ENCODE results near the gene AANAT. TPM values are rescaled to one million over a fixed set of nuclear protein-coding genes. Genes with fewer than 3 reads are reported as not detected.

The AANAT gene
- total and polyA plus RNA-seq, 3 experiments from 2014 or later, result not detected

GRCh38 chr17:76444518-76445311 lies 22.7 kb upstream of the AANAT start:
- no peak overlapping the region for H3K4me3 Mint-ChIP-seq
- H3K4me1 ChIP-seq (ENCODE audit: insufficient read depth, low read length), result peaks cover 32% of the 10 kb centered on the region
- no peak overlapping the region for H3K27ac ChIP-seq (ENCODE audit: low read depth, low read length)
- no peaks in the 10 kb centered on the region for H3K27me3 Mint-ChIP-seq
- ChIA-PET POLR2A (no interaction called here), CTCF (interaction anchor here (1.0 to 1.4 kb wide), 2 partner anchors 22 to 237 kb away, joined by 3 to 4 read pairs; no protein-coding TSS in a partner anchor)
- H3K27me3 ChIP-seq (ENCODE audit: insufficient read depth, low read length, poor library complexity, severe bottlenecking), result no peaks in the 10 kb centered on the region
- H3K36me3 Mint-ChIP-seq, result peaks cover 0 to 15% (median 7%) of the 10 kb centered on the region in 3 donors
- no peaks in the 10 kb centered on the region for H3K9me3 Mint-ChIP-seq
- no peak for DNase-seq
- no peak overlapping the region for H3K4me3 ChIP-seq (ENCODE audit: low read length)
- H3K9me3 ChIP-seq (ENCODE audit: low read length), result no peaks in the 10 kb centered on the region
- H3K27ac Mint-ChIP-seq, result no peak overlapping the region
- H3K36me3 ChIP-seq (ENCODE audit: insufficient read depth, low read length), result no peaks in the 10 kb centered on the region
- H3K4me1 Mint-ChIP-seq, result peaks cover 54 to 84% (median 78%) of the 10 kb centered on the region in 3 donors

DNA sequence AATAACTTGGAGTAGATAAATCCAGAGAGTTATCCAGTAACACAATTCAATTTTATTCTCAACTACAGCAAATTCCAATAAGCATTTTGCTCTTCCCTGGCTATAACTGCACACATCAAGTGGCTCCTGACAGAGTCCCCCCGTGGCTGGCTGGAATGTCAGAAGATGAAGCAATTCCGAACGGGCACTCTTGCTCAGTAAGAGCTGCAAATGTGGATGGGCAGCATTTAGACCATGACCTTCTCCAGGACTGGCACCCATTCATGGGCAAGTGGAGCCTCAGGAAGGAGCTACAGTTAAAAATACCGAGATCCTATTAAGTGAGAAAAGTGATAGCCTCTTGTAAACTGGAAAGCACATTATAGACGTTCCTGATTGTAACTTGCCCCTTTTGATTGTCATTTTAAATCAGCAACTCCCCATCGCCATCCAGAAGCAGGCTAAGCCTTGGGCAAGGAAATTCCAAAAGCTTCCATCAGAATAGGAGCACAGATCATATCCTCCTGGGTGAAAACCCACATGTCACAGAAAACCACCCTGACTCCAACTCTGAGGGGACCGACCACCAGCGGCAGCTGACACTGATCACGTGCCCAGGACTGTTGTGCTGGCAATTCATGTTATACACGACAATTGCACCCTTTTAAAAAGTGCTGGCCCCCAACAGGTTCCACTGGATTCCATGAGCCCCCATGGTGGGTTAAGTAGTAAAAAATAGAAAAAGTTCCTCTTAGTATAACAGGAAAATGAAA lies 21.5 kb upstream of the AANAT start:
- DNase-seq, result no peak
- H3K27ac Mint-ChIP-seq, result peak overlapping the region in 1 of 8 donors; percentile 75
- H3K36me3 Mint-ChIP-seq, result peaks cover 0 to 11% (median 7%) of the 10 kb centered on the region in 3 donors
- H3K4me1 Mint-ChIP-seq, result peaks cover 57 to 86% (median 84%) of the 10 kb centered on the region in 3 donors
- ChIA-PET CTCF (interaction anchor here (1.4 kb wide), 1 partner anchor 20 kb away, joined by 3 read pairs; no protein-coding TSS in a partner anchor), POLR2A (no interaction called here)
- no peaks in the 10 kb centered on the region for H3K27me3 Mint-ChIP-seq
- Histone ChIP-seq H3K4me3 (ENCODE audit: low read length) (no peak overlapping the region), H3K36me3 (ENCODE audit: insufficient read depth, low read length) (no peaks in the 10 kb centered on the region), H3K9me3 (ENCODE audit: low read length) (no peaks in the 10 kb centered on the region), H3K27me3 (ENCODE audit: insufficient read depth, low read length, poor library complexity, severe bottlenecking) (no peaks in the 10 kb centered on the region), H3K27ac (ENCODE audit: low read depth, low read length) (no peak overlapping the region), H3K4me1 (ENCODE audit: insufficient read depth, low read length) (peaks cover 31% of the 10 kb centered on the region)
- peak overlapping the region in 1 of 7 donors; percentile 37 for H3K4me3 Mint-ChIP-seq
- H3K9me3 Mint-ChIP-seq, result no peaks in the 10 kb centered on the region

DNA sequence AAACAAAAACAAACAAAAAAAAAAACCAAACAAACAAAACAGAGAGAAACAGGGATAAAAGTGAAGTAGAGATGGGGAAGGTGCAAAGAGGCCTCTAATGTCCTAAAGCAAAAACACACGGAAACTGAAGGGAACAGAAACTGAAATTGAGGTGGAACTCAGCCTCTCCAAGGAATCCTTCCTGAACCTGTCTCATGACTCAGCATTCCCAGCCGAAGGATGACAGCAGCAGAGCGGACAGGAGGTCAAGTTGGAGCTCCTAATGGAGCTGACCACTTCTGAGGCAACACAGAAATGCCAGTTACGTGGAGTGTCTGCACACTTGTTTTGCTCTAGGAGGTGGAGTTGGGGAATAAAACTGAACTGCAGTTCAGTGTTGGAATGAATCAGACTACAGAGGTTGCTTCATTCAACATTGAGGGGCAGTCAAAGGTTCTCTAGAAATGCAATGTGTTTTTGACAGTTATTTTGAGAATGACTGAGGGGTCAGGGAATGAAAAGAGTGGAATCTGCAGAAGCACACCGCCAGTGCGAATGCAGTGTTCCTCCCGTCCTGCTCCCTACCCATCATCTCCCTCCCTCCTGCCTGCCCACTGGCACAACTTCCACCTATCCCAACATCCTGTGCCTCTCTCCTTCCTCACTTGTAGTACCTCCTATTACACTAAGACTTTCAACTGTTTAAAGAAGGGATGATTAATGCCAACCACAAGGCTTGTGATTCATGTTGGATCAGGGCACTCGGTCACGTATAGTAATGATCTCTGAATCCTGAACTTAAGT lies 20.8 kb upstream of the AANAT start:
- no peak for DNase-seq
- Histone ChIP-seq H3K4me1 (ENCODE audit: insufficient read depth, low read length) (peaks cover 34% of the 10 kb centered on the region), H3K36me3 (ENCODE audit: insufficient read depth, low read length) (no peaks in the 10 kb centered on the region), H3K27ac (ENCODE audit: low read depth, low read length) (no peak overlapping the region), H3K4me3 (ENCODE audit: low read length) (no peak overlapping the region), H3K27me3 (ENCODE audit: insufficient read depth, low read length, poor library complexity, severe bottlenecking) (no peaks in the 10 kb centered on the region), H3K9me3 (ENCODE audit: low read length) (no peaks in the 10 kb centered on the region)
- peaks cover 59 to 86% (median 84%) of the 10 kb centered on the region in 3 donors for H3K4me1 Mint-ChIP-seq
- ChIA-PET POLR2A (no interaction called here), CTCF (no interaction called here)
- peak overlapping the region in 1 of 7 donors; percentile 37 for H3K4me3 Mint-ChIP-seq
- H3K27ac Mint-ChIP-seq, result peak overlapping the region in 2 of 8 donors; percentile 19 to 75
- H3K36me3 Mint-ChIP-seq, result peaks cover 0 to 11% (median 7%) of the 10 kb centered on the region in 3 donors
- no peaks in the 10 kb centered on the region for H3K27me3 Mint-ChIP-seq
- no peaks in the 10 kb centered on the region for H3K9me3 Mint-ChIP-seq

DNA sequence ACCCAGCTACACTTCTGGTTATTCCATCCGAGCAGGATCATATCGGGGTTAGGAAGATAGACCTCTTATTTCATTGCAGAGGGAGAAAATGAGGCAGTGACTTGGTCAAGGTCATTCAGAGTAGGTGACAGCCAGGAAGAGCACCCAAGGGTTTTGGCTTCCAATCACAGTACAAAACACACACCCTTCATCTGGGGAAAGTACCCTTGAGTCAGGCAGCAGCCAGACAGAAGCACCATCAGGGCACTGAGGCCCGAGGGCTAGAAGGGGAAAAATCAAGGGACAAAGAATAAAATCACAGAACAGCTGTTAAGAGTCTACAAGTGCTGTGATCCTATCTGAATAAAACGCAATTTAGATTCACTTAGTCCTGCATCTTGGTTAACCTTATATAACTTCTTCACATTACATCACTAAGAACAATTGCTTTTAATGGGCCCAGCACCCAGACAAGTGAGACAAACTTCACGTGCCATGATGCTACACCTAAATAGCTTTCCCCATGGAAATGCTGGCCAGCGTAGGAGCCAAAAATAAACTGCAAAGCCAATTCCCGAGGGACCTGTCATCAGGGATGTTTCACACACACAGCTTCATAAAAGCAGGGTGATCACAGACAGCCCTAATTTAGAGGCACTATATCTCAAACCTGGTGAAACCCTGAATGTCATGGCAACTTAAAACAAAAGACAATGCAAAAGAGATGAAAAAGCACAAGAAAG lies 19.3 kb upstream of the AANAT start:
- no peaks in the 10 kb centered on the region for H3K9me3 ChIP-seq (ENCODE audit: low read length)
- DNase-seq, result no peak
- H3K27ac Mint-ChIP-seq, result peak overlapping the region in 2 of 8 donors; percentile 33 to 66
- H3K36me3 Mint-ChIP-seq, result peaks cover 0 to 11% (median 5%) of the 10 kb centered on the region in 3 donors
- H3K4me1 Mint-ChIP-seq, result peaks cover 51 to 81% (median 79%) of the 10 kb centered on the region in 3 donors
- no peaks in the 10 kb centered on the region for H3K27me3 ChIP-seq (ENCODE audit: insufficient read depth, low read length, poor library complexity, severe bottlenecking)
- H3K4me3 ChIP-seq (ENCODE audit: low read length), result no peak overlapping the region
- no peaks in the 10 kb centered on the region for H3K36me3 ChIP-seq (ENCODE audit: insufficient read depth, low read length)
- H3K4me3 Mint-ChIP-seq, result peak overlapping the region in 1 of 7 donors; percentile 56
- H3K9me3 Mint-ChIP-seq, result no peaks in the 10 kb centered on the region
- peaks cover 27% of the 10 kb centered on the region for H3K4me1 ChIP-seq (ENCODE audit: insufficient read depth, low read length)
- H3K27me3 Mint-ChIP-seq, result no peaks in the 10 kb centered on the region
- ChIA-PET POLR2A (interaction anchor here (0.6 to 0.8 kb wide), 2 partner anchors 40 to 574 kb away, joined by 3 read pairs; no protein-coding TSS in a partner anchor), CTCF (no interaction called here)
- H3K27ac ChIP-seq (ENCODE audit: low read depth, low read length), result no peak overlapping the region

DNA sequence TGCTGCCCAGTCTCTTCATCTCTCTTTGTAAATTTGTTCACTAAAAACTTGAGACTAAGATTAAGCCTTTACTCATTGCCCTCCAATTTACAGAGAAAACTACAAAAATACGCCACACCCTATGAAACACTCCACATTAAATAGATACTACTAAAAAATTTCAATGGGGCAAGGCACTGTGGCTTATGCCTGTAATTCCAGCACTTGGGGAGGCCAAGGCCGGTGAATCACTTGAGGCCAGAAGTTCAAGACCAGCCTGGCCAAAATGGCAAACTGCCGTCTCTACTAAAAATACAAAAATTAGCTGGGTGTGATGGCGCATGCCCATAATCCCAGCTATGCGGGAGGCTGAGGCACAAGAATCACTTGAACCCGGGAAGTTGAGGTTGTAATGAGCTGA lies 18.3 kb upstream of the AANAT start:
- Histone ChIP-seq H3K27ac (ENCODE audit: low read depth, low read length) (no peak overlapping the region), H3K9me3 (ENCODE audit: low read length) (no peaks in the 10 kb centered on the region), H3K27me3 (ENCODE audit: insufficient read depth, low read length, poor library complexity, severe bottlenecking) (no peaks in the 10 kb centered on the region), H3K36me3 (ENCODE audit: insufficient read depth, low read length) (no peaks in the 10 kb centered on the region), H3K4me3 (ENCODE audit: low read length) (no peak overlapping the region), H3K4me1 (ENCODE audit: insufficient read depth, low read length) (peaks cover 27% of the 10 kb centered on the region)
- Mint-ChIP-seq H3K9me3 (no peaks in the 10 kb centered on the region), H3K4me1 (peaks cover 53 to 80% (median 77%) of the 10 kb centered on the region in 3 donors), H3K27ac (peak overlapping the region in 1 of 8 donors; percentile 42), H3K4me3 (peak overlapping the region in 2 of 7 donors; percentile 11 to 37), H3K36me3 (peaks cover 0 to 9% (median 5%) of the 10 kb centered on the region in 3 donors), H3K27me3 (no peaks in the 10 kb centered on the region)
- CTCF ChIA-PET, result no interaction called here
- DNase-seq, result no peak
- POLR2A ChIA-PET, result interaction anchor here (0.8 kb wide), 1 partner anchor 575 kb away, joined by 3 read pairs; no protein-coding TSS in a partner anchor

DNA sequence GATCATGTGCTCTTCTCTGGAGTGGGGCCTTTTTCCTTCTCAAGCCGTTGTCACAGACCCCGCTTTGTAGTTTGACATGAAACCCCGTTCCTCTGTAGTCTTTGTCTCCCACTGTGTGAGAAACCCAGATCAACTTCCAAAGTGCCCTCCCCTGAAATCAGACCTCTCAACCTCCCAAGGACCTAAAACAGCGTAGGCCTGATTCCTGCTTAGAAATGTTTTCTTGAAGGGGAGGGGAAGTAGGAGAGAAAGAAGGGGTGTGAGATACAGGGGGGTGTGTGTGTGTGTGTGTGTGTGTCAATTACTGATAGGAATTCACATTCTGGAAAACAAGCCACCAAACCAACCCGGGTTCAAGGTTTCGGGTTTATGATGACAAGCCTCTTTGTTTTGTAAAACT lies 15.9 kb upstream of the AANAT start:
- peak overlapping the region in 5 of 8 donors; percentile 4 to 83 (median 33) for H3K27ac Mint-ChIP-seq
- ChIA-PET CTCF (interaction anchor here (1.5 kb wide), 1 partner anchor 54 kb away, joined by 4 read pairs; no protein-coding TSS in a partner anchor), POLR2A (no interaction called here)
- Histone ChIP-seq H3K36me3 (ENCODE audit: insufficient read depth, low read length) (no peaks in the 10 kb centered on the region), H3K27me3 (ENCODE audit: insufficient read depth, low read length, poor library complexity, severe bottlenecking) (no peaks in the 10 kb centered on the region), H3K9me3 (ENCODE audit: low read length) (no peaks in the 10 kb centered on the region), H3K4me3 (ENCODE audit: low read length) (peak overlapping the region; percentile 63), H3K4me1 (ENCODE audit: insufficient read depth, low read length) (peaks cover 26% of the 10 kb centered on the region), H3K27ac (ENCODE audit: low read depth, low read length) (no peak overlapping the region)
- no peak for DNase-seq
- peaks cover 36 to 57% (median 54%) of the 10 kb centered on the region in 3 donors for H3K4me1 Mint-ChIP-seq
- peaks cover 0 to 4% (median 3%) of the 10 kb centered on the region in 3 donors for H3K36me3 Mint-ChIP-seq
- H3K4me3 Mint-ChIP-seq, result peak overlapping the region; percentile 27 to 94 (median 88)
- no peaks in the 10 kb centered on the region for H3K9me3 Mint-ChIP-seq
- H3K27me3 Mint-ChIP-seq, result no peaks in the 10 kb centered on the region

- H3K4me3 Mint-ChIP-seq, result peak overlapping the region; percentile 27 to 94 (median 88)
- peak in 2 of 5 donors; percentile 15 to 18 for DNase-seq
- ChIA-PET POLR2A (no interaction called here), CTCF (interaction anchor here (1.3 to 1.6 kb wide), 3 partner anchors 16 to 106 kb away, joined by 3 read pairs; no protein-coding TSS in a partner anchor)
- peak overlapping the region; percentile 63 for H3K4me3 ChIP-seq (ENCODE audit: low read length)
- H3K27me3 Mint-ChIP-seq, result no peaks in the 10 kb centered on the region
- peaks cover 36 to 50% (median 50%) of the 10 kb centered on the region in 3 donors for H3K4me1 Mint-ChIP-seq
- H3K36me3 ChIP-seq (ENCODE audit: insufficient read depth, low read length), result no peaks in the 10 kb centered on the region
- H3K36me3 Mint-ChIP-seq, result peaks cover 0 to 4% (median 3%) of the 10 kb centered on the region in 3 donors
- H3K27ac Mint-ChIP-seq, result peak overlapping the region in 7 of 8 donors; percentile 46 to 88 (median 85)
- no peaks in the 10 kb centered on the region for H3K9me3 Mint-ChIP-seq
- H3K4me1 ChIP-seq (ENCODE audit: insufficient read depth, low read length), result peaks cover 21% of the 10 kb centered on the region
- no peaks in the 10 kb centered on the region for H3K27me3 ChIP-seq (ENCODE audit: insufficient read depth, low read length, poor library complexity, severe bottlenecking)
- H3K9me3 ChIP-seq (ENCODE audit: low read length), result no peaks in the 10 kb centered on the region
- peak overlapping the region; percentile 73 for H3K27ac ChIP-seq (ENCODE audit: low read depth, low read length)
Observed at GRCh38 chr17:76452127-76452659, 15.2 kb upstream of the AANAT start.

Data from CD8-positive, alpha-beta memory T cell (primary cell).